ENCODE data around the gene CTNS. TPM values are rescaled to one million over a fixed set of nuclear protein-coding genes. Genes with fewer than 3 reads are reported as not detected.

The CTNS gene
- total and polyA plus RNA-seq, 2 of the 13 experiments (the other 11 are each of a cell fraction or from before 2014, with no cell fraction given), result 9.5 to 13.7 TPM

DNA sequence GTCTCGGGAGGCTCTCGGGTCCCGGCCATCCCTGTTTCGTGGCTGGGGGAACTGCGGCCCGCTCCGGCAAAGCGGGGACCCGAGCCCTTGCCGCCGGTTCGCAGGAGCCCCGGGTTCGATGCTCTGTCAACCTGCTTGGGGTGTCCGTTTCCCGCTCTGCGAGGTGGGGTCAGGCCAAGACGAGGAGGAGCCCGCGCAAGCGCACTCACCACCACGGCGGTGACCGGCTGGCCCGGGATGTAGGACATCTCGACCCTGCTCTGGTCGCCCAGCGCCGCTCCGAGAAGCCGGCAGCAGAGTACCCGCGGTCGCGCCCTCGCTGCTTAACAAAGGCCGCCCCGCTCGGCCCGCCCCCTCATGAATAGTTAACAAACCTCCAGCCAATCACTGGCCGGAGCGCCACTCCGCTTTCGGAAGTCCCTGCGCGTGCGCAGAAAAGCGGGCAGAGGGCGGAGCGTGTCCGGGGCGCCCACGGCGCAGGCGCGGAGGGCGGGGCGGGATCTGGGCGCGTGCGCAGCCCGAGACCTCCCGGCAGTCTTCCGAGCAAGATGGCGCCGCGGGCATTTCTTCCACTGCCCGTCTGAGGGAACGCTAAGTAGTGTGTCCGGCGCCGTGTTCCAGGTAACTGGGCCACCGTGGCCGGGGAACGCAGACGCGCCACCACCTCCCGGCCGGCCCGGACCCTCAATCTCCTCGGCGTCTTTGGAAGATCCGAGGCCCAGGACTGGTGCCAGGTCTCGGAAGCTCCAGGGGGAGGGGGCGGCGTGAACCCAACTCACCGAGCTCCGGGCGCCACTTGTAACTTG is 31.9 kb downstream of the CTNS start, which contains the start of the genes EMC6 and TAX1BP3 (continued):
- TF ChIP-seq MYC (CRISPR knock-in tag; IDR thresholded peaks at IDR 0.05; ENCODE audit: borderline replicate concordance) (peak; percentile 63; the same call in 1 of the 2 replicates), HHEX (CRISPR knock-in tag; IDR thresholded peaks at IDR 0.05) (no peak), ZNF136 (CRISPR knock-in tag; IDR thresholded peaks at IDR 0.05; ENCODE audit: low read depth) (no peak), ZNF564 (CRISPR knock-in tag; IDR thresholded peaks at IDR 0.05) (no peak), GATAD1 (CRISPR knock-in tag; IDR thresholded peaks at IDR 0.05) (peak; percentile 94), POLR2A (IDR thresholded peaks at IDR 0.05; ENCODE audit: insufficient read depth in 1 of 2, low read depth in 2 of 2, low read length in 2 of 2) (peak; percentile 96 to 97), PTBP1 (IDR thresholded peaks at IDR 0.05; ENCODE audit: low read depth, low read length, poor library complexity, severe bottlenecking) (no peak), ZNF230 (CRISPR knock-in tag; IDR thresholded peaks at IDR 0.05) (no peak), KLF13 (CRISPR knock-in tag; IDR thresholded peaks at IDR 0.05) (0 out of 2 replicates have a peak, but pooled peaks have one; percentile 43), ELF1 (CRISPR knock-in tag; IDR thresholded peaks at IDR 0.05) (peak; percentile 11; the same call in 1 of the 2 replicates), ZC3H4 (CRISPR knock-in tag; IDR thresholded peaks at IDR 0.05; ENCODE audit: borderline replicate concordance) (no peak), ZNF563 (CRISPR knock-in tag; IDR thresholded peaks at IDR 0.05) (no peak; the same call in 1 of the 2 replicates)
- TF ChIP-seq, protein P1, sequence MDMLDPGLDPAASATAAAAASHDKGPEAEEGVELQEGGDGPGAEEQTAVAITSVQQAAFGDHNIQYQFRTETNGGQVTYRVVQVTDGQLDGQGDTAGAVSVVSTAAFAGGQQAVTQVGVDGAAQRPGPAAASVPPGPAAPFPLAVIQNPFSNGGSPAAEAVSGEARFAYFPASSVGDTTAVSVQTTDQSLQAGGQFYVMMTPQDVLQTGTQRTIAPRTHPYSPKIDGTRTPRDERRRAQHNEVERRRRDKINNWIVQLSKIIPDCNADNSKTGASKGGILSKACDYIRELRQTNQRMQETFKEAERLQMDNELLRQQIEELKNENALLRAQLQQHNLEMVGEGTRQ (IDR thresholded peaks at IDR 0.05; ENCODE audit: low read depth, low read length), result no peak
- TF ChIP-seq, protein P1 (CRISPR knock-in tag; IDR thresholded peaks at IDR 0.05; ENCODE audit: borderline replicate concordance), result no peak
- TF ChIP-seq, protein P2, sequence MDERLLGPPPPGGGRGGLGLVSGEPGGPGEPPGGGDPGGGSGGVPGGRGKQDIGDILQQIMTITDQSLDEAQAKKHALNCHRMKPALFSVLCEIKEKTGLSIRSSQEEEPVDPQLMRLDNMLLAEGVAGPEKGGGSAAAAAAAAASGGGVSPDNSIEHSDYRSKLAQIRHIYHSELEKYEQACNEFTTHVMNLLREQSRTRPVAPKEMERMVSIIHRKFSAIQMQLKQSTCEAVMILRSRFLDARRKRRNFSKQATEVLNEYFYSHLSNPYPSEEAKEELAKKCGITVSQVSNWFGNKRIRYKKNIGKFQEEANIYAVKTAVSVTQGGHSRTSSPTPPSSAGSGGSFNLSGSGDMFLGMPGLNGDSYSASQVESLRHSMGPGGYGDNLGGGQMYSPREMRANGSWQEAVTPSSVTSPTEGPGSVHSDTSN (CRISPR knock-in tag; IDR thresholded peaks at IDR 0.05), result no peak
- TF ChIP-seq, protein P3, sequence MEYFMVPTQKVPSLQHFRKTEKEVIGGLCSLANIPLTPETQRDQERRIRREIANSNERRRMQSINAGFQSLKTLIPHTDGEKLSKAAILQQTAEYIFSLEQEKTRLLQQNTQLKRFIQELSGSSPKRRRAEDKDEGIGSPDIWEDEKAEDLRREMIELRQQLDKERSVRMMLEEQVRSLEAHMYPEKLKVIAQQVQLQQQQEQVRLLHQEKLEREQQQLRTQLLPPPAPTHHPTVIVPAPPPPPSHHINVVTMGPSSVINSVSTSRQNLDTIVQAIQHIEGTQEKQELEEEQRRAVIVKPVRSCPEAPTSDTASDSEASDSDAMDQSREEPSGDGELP (IDR thresholded peaks at IDR 0.05; ENCODE audit: borderline replicate concordance, low read depth), result no peak
- TF ChIP-seq, protein P4, sequence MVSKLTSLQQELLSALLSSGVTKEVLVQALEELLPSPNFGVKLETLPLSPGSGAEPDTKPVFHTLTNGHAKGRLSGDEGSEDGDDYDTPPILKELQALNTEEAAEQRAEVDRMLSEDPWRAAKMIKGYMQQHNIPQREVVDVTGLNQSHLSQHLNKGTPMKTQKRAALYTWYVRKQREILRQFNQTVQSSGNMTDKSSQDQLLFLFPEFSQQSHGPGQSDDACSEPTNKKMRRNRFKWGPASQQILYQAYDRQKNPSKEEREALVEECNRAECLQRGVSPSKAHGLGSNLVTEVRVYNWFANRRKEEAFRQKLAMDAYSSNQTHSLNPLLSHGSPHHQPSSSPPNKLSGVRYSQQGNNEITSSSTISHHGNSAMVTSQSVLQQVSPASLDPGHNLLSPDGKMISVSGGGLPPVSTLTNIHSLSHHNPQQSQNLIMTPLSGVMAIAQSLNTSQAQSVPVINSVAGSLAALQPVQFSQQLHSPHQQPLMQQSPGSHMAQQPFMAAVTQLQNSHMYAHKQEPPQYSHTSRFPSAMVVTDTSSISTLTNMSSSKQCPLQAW (CRISPR knock-in tag; IDR thresholded peaks at IDR 0.05), result peak; percentile 78; the same call in 1 of the 2 replicates
- TF ChIP-seq, protein P5, sequence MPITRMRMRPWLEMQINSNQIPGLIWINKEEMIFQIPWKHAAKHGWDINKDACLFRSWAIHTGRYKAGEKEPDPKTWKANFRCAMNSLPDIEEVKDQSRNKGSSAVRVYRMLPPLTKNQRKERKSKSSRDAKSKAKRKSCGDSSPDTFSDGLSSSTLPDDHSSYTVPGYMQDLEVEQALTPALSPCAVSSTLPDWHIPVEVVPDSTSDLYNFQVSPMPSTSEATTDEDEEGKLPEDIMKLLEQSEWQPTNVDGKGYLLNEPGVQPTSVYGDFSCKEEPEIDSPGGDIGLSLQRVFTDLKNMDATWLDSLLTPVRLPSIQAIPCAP (CRISPR knock-in tag; IDR thresholded peaks at IDR 0.05; ENCODE audit: low read depth), result 0 out of 2 replicates have a peak, but pooled peaks have one; percentile 56
- TF ChIP-seq, protein P6, sequence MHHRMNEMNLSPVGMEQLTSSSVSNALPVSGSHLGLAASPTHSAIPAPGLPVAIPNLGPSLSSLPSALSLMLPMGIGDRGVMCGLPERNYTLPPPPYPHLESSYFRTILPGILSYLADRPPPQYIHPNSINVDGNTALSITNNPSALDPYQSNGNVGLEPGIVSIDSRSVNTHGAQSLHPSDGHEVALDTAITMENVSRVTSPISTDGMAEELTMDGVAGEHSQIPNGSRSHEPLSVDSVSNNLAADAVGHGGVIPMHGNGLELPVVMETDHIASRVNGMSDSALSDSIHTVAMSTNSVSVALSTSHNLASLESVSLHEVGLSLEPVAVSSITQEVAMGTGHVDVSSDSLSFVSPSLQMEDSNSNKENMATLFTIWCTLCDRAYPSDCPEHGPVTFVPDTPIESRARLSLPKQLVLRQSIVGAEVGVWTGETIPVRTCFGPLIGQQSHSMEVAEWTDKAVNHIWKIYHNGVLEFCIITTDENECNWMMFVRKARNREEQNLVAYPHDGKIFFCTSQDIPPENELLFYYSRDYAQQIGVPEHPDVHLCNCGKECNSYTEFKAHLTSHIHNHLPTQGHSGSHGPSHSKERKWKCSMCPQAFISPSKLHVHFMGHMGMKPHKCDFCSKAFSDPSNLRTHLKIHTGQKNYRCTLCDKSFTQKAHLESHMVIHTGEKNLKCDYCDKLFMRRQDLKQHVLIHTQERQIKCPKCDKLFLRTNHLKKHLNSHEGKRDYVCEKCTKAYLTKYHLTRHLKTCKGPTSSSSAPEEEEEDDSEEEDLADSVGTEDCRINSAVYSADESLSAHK (CRISPR knock-in tag; IDR thresholded peaks at IDR 0.05; ENCODE audit: borderline replicate concordance), result peak; percentile 51; the same call in 1 of the 2 replicates

All from HepG2 (cell line).